Mesendoderm (in vitro differentiated cells): Measurements from ENCODE around the gene TRIM41.
A peak's percentile ranks its signal among the peaks of the same experiment; 100 is the strongest.
"Not testable (repeated sequence)": the region's sequence is repeated elsewhere in the genome, so short reads cannot be mapped to it uniquely, and the experiment has no call there.

Experiments
- DNase-seq: peaks from one replicate; pipeline ENCODE4 v3.0.0; 2013
- H2AK5ac ChIP-seq: 2 replicates; pipeline ENCODE4 v1.6.1; 2013; ENCODE audit warnings: low read length, inconsistent platforms
- H2BK120ac ChIP-seq: 2 replicates; pipeline ENCODE4 v1.6.1; 2013; ENCODE audit warnings: low read depth, mild to moderate bottlenecking, low read length, moderate library complexity, mixed read lengths
- H2BK15ac ChIP-seq: replicated peaks from 2 replicates; pipeline ENCODE4 v1.6.1; 2013; ENCODE audit warnings: low read depth, mild to moderate bottlenecking, moderate library complexity
- H2BK5ac ChIP-seq: 2 replicates; pipeline ENCODE4 v1.6.1; 2013; ENCODE audit warnings: low read length, inconsistent platforms
- H3K18ac ChIP-seq: 2 replicates; pipeline ENCODE4 v1.6.1; 2013; ENCODE audit warnings: mild to moderate bottlenecking, low read length, mixed read lengths
- H3K23ac ChIP-seq: one replicate; pipeline ENCODE4 v1.6.1; 2013; ENCODE audit warnings: low read length
- H3K27ac ChIP-seq: 2 replicates; pipeline ENCODE4 v1.5.1; 2013; ENCODE audit warnings: low read depth, mild to moderate bottlenecking, inconsistent platforms, low read length, moderate library complexity
- H3K27me3 ChIP-seq: 2 replicates; pipeline ENCODE4 v1.6.1; 2013; ENCODE audit warnings: low read length, control low read depth, mild to moderate bottlenecking, inconsistent platforms; ENCODE audit not compliant: insufficient read depth, poor library complexity
- H3K36me3 ChIP-seq: 2 replicates; pipeline ENCODE4 v1.6.1; 2013; ENCODE audit warnings: low read length, inconsistent platforms; ENCODE audit not compliant: control insufficient read depth, insufficient read depth
- H3K4ac ChIP-seq: one replicate; pipeline ENCODE4 v1.6.1; 2013; ENCODE audit warnings: low read depth, mild to moderate bottlenecking, low read length, moderate library complexity
- H3K4me1 ChIP-seq: 2 replicates; pipeline ENCODE4 v1.6.1; 2013; ENCODE audit warnings: low read depth, low read length, inconsistent platforms; ENCODE audit not compliant: control insufficient read depth
- H3K4me2 ChIP-seq: 2 replicates; pipeline ENCODE4 v1.6.1; 2013; ENCODE audit warnings: low read length
- H3K4me3 ChIP-seq: 2 replicates; pipeline ENCODE4 v1.5.1; 2013; ENCODE audit warnings: mild to moderate bottlenecking, low read length
- H3K56ac ChIP-seq: one replicate; pipeline ENCODE4 v1.6.1; 2013; ENCODE audit warnings: low read length
- H3K79me1 ChIP-seq: 2 replicates; pipeline ENCODE4 v1.6.1; 2013; ENCODE audit warnings: low read length, inconsistent platforms
- H3K79me2 ChIP-seq: 2 replicates; pipeline ENCODE4 v1.6.1; 2013; ENCODE audit warnings: mild to moderate bottlenecking, low read length; ENCODE audit not compliant: control insufficient read depth, insufficient read depth
- H3K9ac ChIP-seq: 2 replicates; pipeline ENCODE4 v1.6.1; 2013; ENCODE audit warnings: low read length, inconsistent platforms
- H4K5ac ChIP-seq: one replicate; pipeline ENCODE4 v1.6.1; 2013; ENCODE audit warnings: low read length
- H4K8ac ChIP-seq: one replicate; pipeline ENCODE4 v1.6.1; 2013; ENCODE audit warnings: low read depth, mild to moderate bottlenecking, control low read depth, low read length, moderate library complexity
- WGBS: extraction: QIAGEN DNeasy Blood & Tissue Kit; methylation state at CpG from one replicate; pipeline ENCODE4 v1.1.7; 2013; ENCODE audit warnings: low lambda C conversion rate, missing lambda C conversion rate; ENCODE audit not compliant: insufficient coverage; ENCODE audit errors: extremely low coverage; 5-methylcytosine and 5-hydroxymethylcytosine counted together

TRIM41 gene

DNA sequence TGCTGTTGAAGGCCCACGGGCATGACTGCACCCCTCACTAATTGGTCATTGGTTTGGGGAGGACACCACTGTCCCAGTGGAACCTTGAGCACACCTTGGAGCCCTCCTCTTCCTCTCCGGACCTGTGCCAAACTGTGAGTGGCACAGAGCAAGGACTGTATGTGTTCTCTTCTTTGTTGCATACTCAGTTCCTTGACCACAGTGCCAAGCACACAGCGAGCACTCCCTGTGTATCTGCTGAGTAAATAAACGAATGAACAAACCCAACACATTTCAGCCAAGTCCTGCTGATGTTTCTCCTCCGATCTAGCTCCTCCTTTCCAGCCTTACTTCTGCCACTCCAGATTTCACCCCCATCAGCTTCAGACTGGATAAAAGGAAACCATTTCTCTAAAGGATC is 40.6 kb downstream of the TRIM41 start:
- Histone ChIP-seq H3K4me3 (no peak overlapping the region), H2AK5ac (no peak overlapping the region), H3K9ac (no peak overlapping the region), H3K27me3 (no peaks in the 10 kb centered on the region), H2BK5ac (no peak overlapping the region), H3K56ac (no peak overlapping the region), H3K79me2 (peaks cover 7% of the 10 kb centered on the region), H2BK15ac (no peak overlapping the region), H3K27ac (no peak overlapping the region), H4K5ac (no peak overlapping the region), H3K36me3 (peaks cover 5% of the 10 kb centered on the region), H3K18ac (no peak overlapping the region), H3K4me1 (peaks cover 6% of the 10 kb centered on the region), H2BK120ac (no peak overlapping the region), H3K4ac (no peak overlapping the region), H3K4me2 (no peak overlapping the region), H4K8ac (no peak overlapping the region), H3K79me1 (peaks cover 17% of the 10 kb centered on the region), H3K23ac (no peak overlapping the region)
- DNase-seq = no peak
- no CpG with 5 or more reads among the region's 5 CpGs for WGBS

GRCh38 chr5:181265092-181265671 is 42.1 kb downstream of the TRIM41 start:
- Histone ChIP-seq H3K4ac (no peak overlapping the region), H3K9ac (no peak overlapping the region), H3K36me3 (peaks cover 5% of the 10 kb centered on the region), H3K27ac (no peak overlapping the region), H3K27me3 (no peaks in the 10 kb centered on the region), H3K4me2 (no peak overlapping the region), H4K5ac (no peak overlapping the region), H2BK120ac (no peak overlapping the region), H3K4me1 (peaks cover 4% of the 10 kb centered on the region), H3K18ac (no peak overlapping the region), H3K4me3 (no peak overlapping the region), H3K79me2 (peaks cover 5% of the 10 kb centered on the region), H4K8ac (no peak overlapping the region), H3K79me1 (peaks cover 11% of the 10 kb centered on the region), H3K23ac (no peak overlapping the region), H3K56ac (no peak overlapping the region), H2AK5ac (no peak overlapping the region), H2BK5ac (no peak overlapping the region), H2BK15ac (no peak overlapping the region)
- WGBS = no CpG with 5 or more reads among the region's 18 CpGs
- DNase-seq = no peak

DNA sequence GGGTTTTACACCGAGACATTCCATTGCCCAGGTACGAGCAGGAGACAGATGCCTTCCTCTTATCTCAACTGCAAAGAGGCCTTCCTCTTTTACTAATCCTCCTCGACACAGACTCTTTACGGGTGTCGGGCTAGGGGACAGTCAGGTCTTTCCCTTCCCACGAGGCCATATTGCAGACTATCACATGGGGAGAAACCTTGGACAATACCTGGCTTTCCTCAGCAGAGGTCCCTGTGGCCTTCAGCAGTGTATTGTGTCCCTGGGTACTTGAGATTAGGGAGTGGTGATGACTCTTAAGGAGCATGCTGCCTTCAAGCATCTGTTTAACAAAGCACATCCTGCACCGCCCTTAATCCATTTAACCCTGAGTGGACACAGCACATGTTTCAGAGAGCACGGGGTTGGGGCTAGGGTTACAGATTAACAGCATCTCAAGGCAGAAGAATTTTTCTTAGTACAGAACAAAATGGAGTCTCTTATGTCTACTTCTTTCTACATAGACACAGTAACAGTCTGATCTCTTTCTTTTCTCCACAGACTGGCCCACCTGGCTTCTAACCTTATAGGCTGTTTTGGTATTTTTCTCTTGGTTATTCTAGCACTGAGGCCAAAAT is 44.3 kb downstream of the TRIM41 start:
- peak; percentile 88 for DNase-seq
- H3K79me2 ChIP-seq, H3K4me3 ChIP-seq, H4K5ac ChIP-seq, H3K9ac ChIP-seq, H3K4me1 ChIP-seq, H4K8ac ChIP-seq, H3K36me3 ChIP-seq, H2BK120ac ChIP-seq, H3K27ac ChIP-seq, H3K4ac ChIP-seq, H2AK5ac ChIP-seq, H2BK5ac ChIP-seq, H3K27me3 ChIP-seq, H2BK15ac ChIP-seq, H3K79me1 ChIP-seq, H3K23ac ChIP-seq, H3K4me2 ChIP-seq, H3K18ac ChIP-seq: not testable (repeated sequence)
- no CpG with 5 or more reads among the region's 8 CpGs for WGBS
- H3K56ac ChIP-seq = peak overlapping the region; percentile 1

DNA sequence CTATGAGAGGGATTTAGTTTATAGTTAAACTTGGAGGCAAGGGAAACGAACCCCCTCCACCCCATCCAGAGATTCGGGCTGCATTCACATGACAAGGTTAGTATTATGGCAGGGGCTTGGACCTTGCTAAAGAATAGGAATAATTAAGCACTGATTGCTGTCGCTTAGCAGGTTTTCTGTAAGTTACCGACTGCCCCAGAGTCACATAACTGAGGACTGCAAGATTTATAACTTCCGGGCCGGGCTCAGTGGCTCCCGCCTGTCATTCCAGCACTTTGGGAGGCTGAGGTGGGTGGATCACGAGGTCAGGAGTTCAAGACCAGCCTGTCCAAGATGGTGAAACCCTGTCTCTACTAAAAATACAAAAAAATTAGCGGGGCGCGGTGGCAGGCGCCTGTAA is 44.8 kb downstream of the TRIM41 start:
- H3K36me3 ChIP-seq, H4K5ac ChIP-seq, H3K4me1 ChIP-seq, H3K4me3 ChIP-seq, H3K79me1 ChIP-seq, H3K9ac ChIP-seq, H2BK120ac ChIP-seq, H3K79me2 ChIP-seq, H3K27ac ChIP-seq, H3K4me2 ChIP-seq, H2BK5ac ChIP-seq, DNase-seq, H3K27me3 ChIP-seq, H3K23ac ChIP-seq, H4K8ac ChIP-seq, H2BK15ac ChIP-seq, H3K18ac ChIP-seq, H2AK5ac ChIP-seq, H3K4ac ChIP-seq: not testable (repeated sequence)
- H3K56ac ChIP-seq = peak overlapping the region; percentile 1
- no CpG with 5 or more reads among the region's 12 CpGs for WGBS

- H3K79me1 ChIP-seq = no peaks in the 10 kb centered on the region
- no peak for DNase-seq
- H3K56ac ChIP-seq = no peak overlapping the region
- H3K23ac ChIP-seq = no peak overlapping the region
- no peak overlapping the region for H2BK15ac ChIP-seq
- no peak overlapping the region for H3K27ac ChIP-seq
- no peak overlapping the region for H4K5ac ChIP-seq
- no peak overlapping the region for H3K18ac ChIP-seq
- WGBS = no CpG with 5 or more reads among the region's 3 CpGs
- H4K8ac ChIP-seq = no peak overlapping the region
- no peak overlapping the region for H3K9ac ChIP-seq
- no peak overlapping the region for H2BK5ac ChIP-seq
- H3K79me2 ChIP-seq = no peaks in the 10 kb centered on the region
- no peaks in the 10 kb centered on the region for H3K27me3 ChIP-seq
- no peak overlapping the region for H2BK120ac ChIP-seq
- peaks cover 2% of the 10 kb centered on the region for H3K4me1 ChIP-seq
- no peak overlapping the region for H3K4me3 ChIP-seq
- no peak overlapping the region for H3K4me2 ChIP-seq
- no peak overlapping the region for H3K4ac ChIP-seq
- H3K36me3 ChIP-seq = no peaks in the 10 kb centered on the region
- no peak overlapping the region for H2AK5ac ChIP-seq
These were observed 48.0 kb downstream of the TRIM41 start for GRCh38 chr5:181271081-181271480.

GRCh38 chr5:181273433-181273744 is 50.3 kb downstream of the TRIM41 start:
- H3K36me3 ChIP-seq, H3K4ac ChIP-seq, H3K23ac ChIP-seq, H2BK120ac ChIP-seq, H4K5ac ChIP-seq, H2BK15ac ChIP-seq, H4K8ac ChIP-seq, H3K4me3 ChIP-seq, H2BK5ac ChIP-seq, H3K79me2 ChIP-seq, H3K27me3 ChIP-seq, H3K27ac ChIP-seq, H3K79me1 ChIP-seq, H3K4me1 ChIP-seq, H3K18ac ChIP-seq, H3K4me2 ChIP-seq, H2AK5ac ChIP-seq: not testable (repeated sequence)
- peak; percentile 81 for DNase-seq
- Histone ChIP-seq H3K9ac (peak overlapping the region; percentile 53), H3K56ac (peak overlapping the region; percentile 74)
- WGBS = no CpG with 5 or more reads among the region's 28 CpGs
